LNCAP (cell line): ENCODE data around the gene AIM2.

ENCODE experiments used
- TF ChIP-seq, protein P1 (sequence below): fragments of 450-650 bp; IDR thresholded peaks from 2 replicates; pipeline ENCODE4 v1.5.1; 2017; ENCODE audit warnings: mild to moderate bottlenecking

The AIM2 gene

DNA sequence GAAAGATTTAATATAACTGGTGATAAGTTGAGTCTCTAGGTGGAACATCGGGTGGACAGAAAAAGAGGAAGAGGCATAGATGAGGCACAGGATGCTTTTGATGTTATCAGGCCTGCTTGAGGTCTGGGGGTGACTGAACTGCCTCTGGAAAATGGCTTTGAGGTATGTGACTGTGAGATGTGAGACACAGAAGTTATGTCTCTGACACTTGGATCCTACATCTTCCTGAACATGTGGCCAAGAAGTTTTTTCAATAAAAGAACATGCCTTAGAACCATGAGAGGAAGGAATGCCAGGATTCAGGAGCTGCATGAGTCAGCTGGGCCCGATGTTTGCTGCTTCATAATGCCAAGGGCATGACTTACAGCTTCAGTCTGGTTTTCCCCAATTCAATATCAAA lies 11.5 kb upstream of the AIM2 start:
- TF ChIP-seq, protein P1, sequence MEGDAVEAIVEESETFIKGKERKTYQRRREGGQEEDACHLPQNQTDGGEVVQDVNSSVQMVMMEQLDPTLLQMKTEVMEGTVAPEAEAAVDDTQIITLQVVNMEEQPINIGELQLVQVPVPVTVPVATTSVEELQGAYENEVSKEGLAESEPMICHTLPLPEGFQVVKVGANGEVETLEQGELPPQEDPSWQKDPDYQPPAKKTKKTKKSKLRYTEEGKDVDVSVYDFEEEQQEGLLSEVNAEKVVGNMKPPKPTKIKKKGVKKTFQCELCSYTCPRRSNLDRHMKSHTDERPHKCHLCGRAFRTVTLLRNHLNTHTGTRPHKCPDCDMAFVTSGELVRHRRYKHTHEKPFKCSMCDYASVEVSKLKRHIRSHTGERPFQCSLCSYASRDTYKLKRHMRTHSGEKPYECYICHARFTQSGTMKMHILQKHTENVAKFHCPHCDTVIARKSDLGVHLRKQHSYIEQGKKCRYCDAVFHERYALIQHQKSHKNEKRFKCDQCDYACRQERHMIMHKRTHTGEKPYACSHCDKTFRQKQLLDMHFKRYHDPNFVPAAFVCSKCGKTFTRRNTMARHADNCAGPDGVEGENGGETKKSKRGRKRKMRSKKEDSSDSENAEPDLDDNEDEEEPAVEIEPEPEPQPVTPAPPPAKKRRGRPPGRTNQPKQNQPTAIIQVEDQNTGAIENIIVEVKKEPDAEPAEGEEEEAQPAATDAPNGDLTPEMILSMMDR = no peak

DNA sequence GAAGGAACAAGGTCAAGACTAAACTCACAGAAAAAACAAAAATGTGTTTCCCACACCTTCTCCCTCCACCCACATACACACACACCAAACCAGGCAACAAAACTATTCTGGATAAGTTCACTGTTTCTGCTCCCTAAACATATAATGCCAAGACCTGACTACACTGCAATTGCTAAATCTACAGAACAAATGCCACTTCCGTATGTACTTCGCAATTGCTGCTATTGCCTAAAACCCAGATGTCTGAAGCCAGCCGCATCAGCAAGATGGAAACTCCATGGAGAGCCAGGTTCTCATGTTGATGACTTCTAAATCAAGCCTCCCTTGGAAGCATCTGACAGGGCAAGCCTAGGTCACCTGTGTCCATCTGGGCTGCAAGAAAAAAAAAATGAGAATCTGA lies 8.3 kb upstream of the AIM2 start:
- TF ChIP-seq, protein P1 = no peak

DNA sequence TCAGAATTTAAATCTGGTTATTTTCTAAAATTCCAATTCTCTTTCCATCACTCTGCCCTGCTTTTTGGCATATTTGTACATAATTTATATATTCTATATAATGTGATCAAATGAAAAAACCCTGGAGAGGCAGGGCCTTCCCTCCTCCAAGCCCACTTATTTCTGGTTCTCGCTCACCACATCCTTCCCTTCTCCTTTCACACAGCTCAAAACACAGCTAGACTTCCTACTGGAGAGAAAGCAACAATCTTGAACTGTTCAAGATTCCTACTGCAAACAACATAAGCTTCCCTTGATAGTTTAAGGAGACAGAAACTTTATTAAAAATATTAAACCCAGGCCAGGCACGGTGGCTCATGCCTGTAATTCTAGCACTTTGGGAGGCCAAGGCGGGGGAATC lies 7.6 kb upstream of the AIM2 start:
- TF ChIP-seq, protein P1 = no peak

DNA sequence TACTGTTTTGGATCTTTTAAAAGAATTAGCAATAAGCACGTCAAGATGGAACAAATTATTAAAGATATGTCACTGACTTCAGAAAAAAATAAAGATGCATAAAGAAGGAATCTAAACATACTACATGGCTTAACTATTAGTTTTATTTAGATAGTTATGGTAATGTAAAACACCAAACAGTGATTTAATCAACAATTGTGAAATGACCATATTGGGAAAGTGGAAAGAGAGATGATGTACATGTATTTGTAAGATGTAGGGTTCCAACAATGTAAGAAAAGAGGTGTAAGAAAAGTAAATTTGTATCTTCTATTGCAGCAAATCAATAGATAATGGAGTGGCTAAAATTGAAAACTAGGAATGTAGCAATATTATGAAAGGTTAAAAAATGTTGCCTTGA lies 6.4 kb upstream of the AIM2 start:
- TF ChIP-seq, protein P1 = no peak

DNA sequence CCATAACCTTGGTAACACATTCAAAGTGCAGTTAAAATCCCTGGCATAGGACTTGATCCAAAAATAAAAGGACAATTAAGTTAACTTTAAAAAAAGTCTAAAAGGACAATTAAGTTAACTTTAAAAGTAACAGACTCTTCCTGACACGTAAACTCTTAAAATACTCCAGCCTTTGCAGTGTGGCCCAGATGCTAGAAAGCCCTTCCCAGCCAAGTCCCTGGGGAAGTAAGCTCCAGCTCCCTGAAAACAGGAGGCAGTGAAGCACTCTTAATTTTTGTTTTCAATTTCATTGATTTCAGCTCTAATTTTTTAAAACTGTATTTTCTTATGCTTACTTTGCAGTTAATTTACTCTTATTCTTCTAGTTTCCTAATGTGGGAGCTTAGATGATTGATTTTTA lies 5.1 kb upstream of the AIM2 start:
- TF ChIP-seq, protein P1 = no peak

DNA sequence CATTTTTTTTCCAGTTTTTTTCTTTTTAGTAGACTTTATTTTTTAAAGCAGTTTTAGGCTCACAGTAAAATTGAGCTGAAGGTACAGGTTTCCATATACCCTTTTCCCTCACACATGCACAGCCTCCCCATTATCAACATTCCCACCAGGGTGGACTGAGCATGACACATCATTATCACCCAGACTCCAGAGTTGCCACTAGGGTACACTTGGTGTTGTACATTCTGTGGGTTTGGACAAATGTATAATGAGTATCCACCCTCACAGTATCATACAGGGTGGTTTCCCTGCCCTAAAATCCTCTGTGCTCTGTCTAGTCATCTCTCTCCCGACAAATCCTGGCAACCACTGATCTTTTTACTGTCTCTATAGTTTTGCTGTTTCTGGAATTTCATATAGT lies 3.0 kb upstream of the AIM2 start:
- TF ChIP-seq, protein P1 = no peak

DNA sequence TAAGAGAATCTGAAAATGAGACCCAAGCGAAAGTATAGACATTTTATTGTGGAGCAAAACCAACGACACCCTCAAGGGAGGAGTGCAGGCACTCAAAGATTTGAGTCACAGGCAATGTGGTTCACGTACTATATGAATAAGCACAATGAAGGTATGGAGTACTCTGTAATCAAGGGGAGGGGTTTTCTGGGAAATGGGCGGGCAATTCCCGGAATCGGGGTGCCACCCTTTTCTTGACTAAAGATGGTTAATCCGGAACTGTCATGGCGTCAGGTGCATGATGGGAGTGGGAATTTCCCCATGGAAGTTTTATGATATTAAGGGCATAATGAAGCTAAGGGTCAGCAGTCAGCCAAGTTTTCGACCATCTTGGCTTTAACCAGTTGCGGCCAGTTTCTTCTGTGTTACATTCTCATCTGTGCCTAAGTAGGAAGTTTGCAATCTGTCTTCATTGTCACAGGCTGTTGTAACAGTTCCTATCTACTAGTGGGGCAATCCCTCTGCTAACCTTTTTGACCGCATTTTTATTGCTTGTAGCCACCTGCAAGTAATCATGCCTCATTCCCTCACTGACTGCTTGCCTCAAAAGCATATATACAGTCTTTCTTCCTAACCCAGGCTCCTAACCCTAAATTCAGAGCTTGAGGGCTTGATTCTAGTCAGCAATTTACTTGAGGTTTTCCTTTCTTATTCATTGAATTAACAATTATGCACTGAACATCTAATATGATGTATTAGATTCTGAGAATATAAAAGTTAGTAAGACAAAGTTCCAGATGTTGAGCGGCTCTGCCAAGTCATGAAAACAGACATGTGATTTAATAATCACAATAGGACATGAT lies 775 bp upstream of the AIM2 start:
- TF ChIP-seq, protein P1 = no peak
